Neural cell (in vitro differentiated cells): ENCODE measurements around the gene PRF1. TPM values are rescaled to one million over a fixed set of nuclear protein-coding genes. Genes with fewer than 3 reads are reported as not detected.

ENCODE experiments used
- H2AFZ ChIP-seq: fragments of 200-600, 300-800 bp; sonication (generic), shearing (Covaris generic); 2 replicates; pipeline ENCODE4 v1.6.0; 2014; ENCODE audit warnings: low read depth, mild to moderate bottlenecking, antibody characterized with exemption, low read length, moderate library complexity
- H3F3A ChIP-seq: fragments of 200-600 bp; shearing (Covaris generic); 2 replicates; pipeline ENCODE4 v1.6.1; 2016; ENCODE audit warnings: mild to moderate bottlenecking, moderate library complexity, mixed read lengths, antibody characterized with exemption, low read length; ENCODE audit not compliant: insufficient read depth, poor library complexity, severe bottlenecking
- H3K27ac ChIP-seq: fragments of 200-600, 300-800 bp; sonication (generic), shearing (Covaris generic); 2 replicates; pipeline ENCODE4 v1.5.1; 2014; ENCODE audit warnings: mild to moderate bottlenecking, low read length, moderate library complexity
- H3K27me3 ChIP-seq: fragments of 300-800, 200-600 bp; sonication (generic), shearing (Covaris generic); 2 replicates; pipeline ENCODE4 v1.6.0; 2014; ENCODE audit warnings: mild to moderate bottlenecking, low read depth, low read length, moderate library complexity; ENCODE audit not compliant: insufficient read depth
- H3K36me3 ChIP-seq: fragments of 300-800, 200-600 bp; sonication (generic), shearing (Covaris generic); 2 replicates; pipeline ENCODE4 v1.5.1; 2014; ENCODE audit warnings: mild to moderate bottlenecking, antibody characterized with exemption, low read length, moderate library complexity; ENCODE audit not compliant: insufficient read depth
- H3K4me2 ChIP-seq: fragments of 300-800, 200-600 bp; sonication (generic), shearing (Covaris generic); 2 replicates; pipeline ENCODE4 v1.6.0; 2014; ENCODE audit warnings: mild to moderate bottlenecking, low read length
- H3K4me3 ChIP-seq: fragments of 300-800, 200-600 bp; sonication (generic), shearing (Covaris generic); 2 replicates; pipeline ENCODE4 v1.5.1; 2014; ENCODE audit warnings: mild to moderate bottlenecking, low read length, moderate library complexity
- H3K79me2 ChIP-seq: fragments of 200-600 bp; shearing (Covaris generic); replicated peaks from 2 replicates; pipeline ENCODE4 v1.6.0; 2014; ENCODE audit warnings: mild to moderate bottlenecking, low read length, moderate library complexity; ENCODE audit not compliant: insufficient read depth
- H3K9ac ChIP-seq: fragments of 300-800, 200-600 bp; sonication (generic), shearing (Covaris generic); 2 replicates; pipeline ENCODE4 v1.6.1; 2016; ENCODE audit warnings: mild to moderate bottlenecking, low read length, mixed read lengths
- H3K9me2 ChIP-seq: fragments of 200-600 bp; shearing (Covaris generic); 2 replicates; pipeline ENCODE4 v1.6.1; 2016; ENCODE audit warnings: mild to moderate bottlenecking, low read length, mixed read lengths; ENCODE audit not compliant: insufficient read depth
- H3K9me3 ChIP-seq: fragments of 200-600, 300-800 bp; sonication (generic), shearing (Covaris generic); 2 replicates; pipeline ENCODE4 v1.6.1; 2016; ENCODE audit warnings: mild to moderate bottlenecking, mixed run types, low read length, moderate library complexity, mixed read lengths
- H4K20me1 ChIP-seq: fragments of 200-600 bp; shearing (Covaris generic); 2 replicates; pipeline ENCODE4 v1.6.1; 2016; ENCODE audit warnings: mild to moderate bottlenecking, mixed run types; ENCODE audit not compliant: insufficient read depth
- CTCF ChIP-seq: fragments of 450-650 bp; IDR thresholded peaks from 2 replicates; pipeline ENCODE4 v1.5.1; 2014; ENCODE audit warnings: antibody characterized with exemption, mild to moderate bottlenecking, moderate library complexity; ENCODE audit not compliant: poor library complexity, severe bottlenecking
- EP300 ChIP-seq: fragments of 450-650 bp; conservative IDR thresholded peaks from 2 replicates; pipeline ENCODE4 v1.6.1; 2014; ENCODE audit warnings: antibody characterized with exemption, mild to moderate bottlenecking, moderate library complexity; ENCODE audit not compliant: poor library complexity, severe bottlenecking
- EZH2 ChIP-seq: fragments of 200-600, 300-800 bp; shearing (Covaris generic), sonication (generic); IDR thresholded peaks from 2 replicates; pipeline ENCODE4 v1.6.1; 2014; ENCODE audit warnings: antibody characterized with exemption, low read length, borderline replicate concordance, mild to moderate bottlenecking; ENCODE audit not compliant: insufficient read depth, poor library complexity, severe bottlenecking
- MXI1 ChIP-seq: fragments of 450-650 bp; conservative IDR thresholded peaks from 2 replicates; pipeline ENCODE4 v1.6.1; 2014; ENCODE audit warnings: antibody characterized with exemption, mild to moderate bottlenecking; ENCODE audit not compliant: poor library complexity, severe bottlenecking
- POLR2AphosphoS5 ChIP-seq: IDR thresholded peaks from 2 replicates; pipeline ENCODE4 v1.6.1; 2012
- RAD21 ChIP-seq: fragments of 450-650 bp; conservative IDR thresholded peaks from 2 replicates; pipeline ENCODE4 v1.6.1; 2014; ENCODE audit warnings: antibody characterized with exemption, mild to moderate bottlenecking, moderate library complexity
- REST ChIP-seq: IDR thresholded peaks from 2 replicates; pipeline ENCODE4 v1.6.1; 2012; ENCODE audit warnings: borderline replicate concordance
- SMC3 ChIP-seq: fragments of 450-650 bp; conservative IDR thresholded peaks from 2 replicates; pipeline ENCODE4 v1.6.1; 2014; ENCODE audit warnings: antibody characterized with exemption, mild to moderate bottlenecking, moderate library complexity; ENCODE audit not compliant: poor library complexity
- TAF1 ChIP-seq: IDR thresholded peaks from 2 replicates; pipeline ENCODE4 v1.6.1; 2012; ENCODE audit warnings: low read depth
- polyA plus RNA-seq: library from polyadenylated mRNA; depleted of rRNA; stranded (reverse); fragments of >200 nt; gene quantifications from 2 replicates; pipeline ENCODE4 v1.2.3, GENCODE V29; 2014

The PRF1 gene
- polyA plus RNA-seq, 1 donor from 2014 or later = not detected

GRCh38 chr10:70564901-70565351, 37.6 kb downstream of the PRF1 start:
- H3K27ac ChIP-seq = no peak overlapping the region
- H3K9me2 ChIP-seq = no peaks in the 10 kb centered on the region
- no peaks in the 10 kb centered on the region for H3F3A ChIP-seq
- H3K27me3 ChIP-seq = no peaks in the 10 kb centered on the region
- H4K20me1 ChIP-seq = no peaks in the 10 kb centered on the region
- H3K4me2 ChIP-seq = no peak overlapping the region
- H3K36me3 ChIP-seq = no peaks in the 10 kb centered on the region
- H3K9me3 ChIP-seq = no peaks in the 10 kb centered on the region
- no peak overlapping the region for H2AFZ ChIP-seq
- H3K9ac ChIP-seq = no peak overlapping the region
- no peaks in the 10 kb centered on the region for H3K79me2 ChIP-seq
- H3K4me3 ChIP-seq = no peak overlapping the region
- TF ChIP-seq MXI1 = no peak
- no peak for TF ChIP-seq REST
- TF ChIP-seq POLR2AphosphoS5 = no peak
- no peak for TF ChIP-seq TAF1
- no peak for TF ChIP-seq EP300
- TF ChIP-seq EZH2 = no peak
- no peak for TF ChIP-seq CTCF

GRCh38 chr10:70564113-70564725, 38.3 kb downstream of the PRF1 start:
- Histone ChIP-seq H3K9me3 (no peaks in the 10 kb centered on the region), H3K36me3 (no peaks in the 10 kb centered on the region), H3K9ac (no peak overlapping the region), H3K27me3 (no peaks in the 10 kb centered on the region), H3K27ac (no peak overlapping the region), H3F3A (no peaks in the 10 kb centered on the region), H3K79me2 (no peaks in the 10 kb centered on the region), H3K9me2 (no peaks in the 10 kb centered on the region), H4K20me1 (no peaks in the 10 kb centered on the region), H2AFZ (no peak overlapping the region), H3K4me3 (no peak overlapping the region), H3K4me2 (no peak overlapping the region)
- no peak for TF ChIP-seq POLR2AphosphoS5
- TF ChIP-seq TAF1 = no peak
- no peak for TF ChIP-seq MXI1
- no peak for TF ChIP-seq EP300
- no peak for TF ChIP-seq RAD21
- no peak for TF ChIP-seq REST
- TF ChIP-seq EZH2 = no peak
- TF ChIP-seq SMC3 = no peak
- TF ChIP-seq CTCF = no peak
